Measurements from ENCODE around the gene WDR89. TPM values are rescaled to one million over a fixed set of nuclear protein-coding genes. Genes with fewer than 3 reads are reported as not detected.
"Not testable (repeated sequence)": the region's sequence is repeated elsewhere in the genome, so short reads cannot be mapped to it uniquely, and the experiment has no call there.

Gene WDR89
- total RNA-seq, 2 experiments from 2014 or later, result 21.8 to 21.9 TPM

- Mint-ChIP-seq H3K4me1 (ENCODE audit: low read depth) (no peaks in the 10 kb centered on the region), H3K4me3 (no peak overlapping the region), H3K36me3 (ENCODE audit: low read depth) (peaks cover 2% of the 10 kb centered on the region), H3K27me3 (ENCODE audit: low read depth) (no peaks in the 10 kb centered on the region), H3K9me3 (ENCODE audit: insufficient read depth) (no peaks in the 10 kb centered on the region), H3K27ac (no peak overlapping the region)
- ChIA-PET POLR2A (no interaction called here), CTCF (interaction anchor here (1.2 kb wide), 1 partner anchor 98 kb away, joined by 3 read pairs; no protein-coding TSS in a partner anchor)
- DNase-seq (no peak), ATAC-seq (no peak)
Measured at GRCh38 chr14:63671987-63672386, 30.3 kb upstream of the WDR89 start.

- ATAC-seq (no peak), DNase-seq (no peak)
- Mint-ChIP-seq H3K9me3 (ENCODE audit: insufficient read depth) (no peaks in the 10 kb centered on the region), H3K27me3 (ENCODE audit: low read depth) (no peaks in the 10 kb centered on the region), H3K4me1 (ENCODE audit: low read depth) (no peaks in the 10 kb centered on the region), H3K27ac (no peak overlapping the region), H3K4me3 (no peak overlapping the region), H3K36me3 (ENCODE audit: low read depth) (no peaks in the 10 kb centered on the region)
- ChIA-PET CTCF (interaction anchor here (1.2 kb wide), 1 partner anchor 99 kb away, joined by 3 read pairs; no protein-coding TSS in a partner anchor), POLR2A (no interaction called here)
Measured at GRCh38 chr14:63670692-63671091, 29.0 kb upstream of the WDR89 start.

- H3K27me3 Mint-ChIP-seq (ENCODE audit: low read depth), result no peaks in the 10 kb centered on the region
- no peaks in the 10 kb centered on the region for H3K9me3 Mint-ChIP-seq (ENCODE audit: insufficient read depth)
Measured at GRCh38 chr14:63666335-63666734, 24.7 kb upstream of the WDR89 start.

GRCh38 chr14:63663428-63664341 lies 22.0 kb upstream of the WDR89 start:
- Mint-ChIP-seq H3K4me3 (no peak overlapping the region), H3K9me3 (ENCODE audit: insufficient read depth) (no peaks in the 10 kb centered on the region), H3K27ac (no peak overlapping the region), H3K27me3 (ENCODE audit: low read depth) (no peaks in the 10 kb centered on the region), H3K36me3 (ENCODE audit: low read depth) (no peaks in the 10 kb centered on the region), H3K4me1 (ENCODE audit: low read depth) (no peaks in the 10 kb centered on the region)
- ATAC-seq (peak; percentile 27), DNase-seq (no peak)
- ChIA-PET POLR2A (interaction anchor here (1.5 kb wide), 1 partner anchor 11 kb away, joined by 5 read pairs; no protein-coding TSS in a partner anchor), CTCF (interaction anchor here (0.9 to 1.2 kb wide), 2 partner anchors 12 to 106 kb away, joined by 3 to 4 read pairs; no protein-coding TSS in a partner anchor)

More at GRCh38 chr14:63666335-63666734, 24.7 kb upstream of the WDR89 start:
- CTCF ChIA-PET, result interaction anchor here (0.8 kb wide), 1 partner anchor 70 kb away, joined by 3 read pairs; no protein-coding TSS in a partner anchor
- ATAC-seq (no peak), DNase-seq (no peak)
- H3K27ac Mint-ChIP-seq, result no peak overlapping the region
- no peaks in the 10 kb centered on the region for H3K36me3 Mint-ChIP-seq (ENCODE audit: low read depth)
- no peaks in the 10 kb centered on the region for H3K4me1 Mint-ChIP-seq (ENCODE audit: low read depth)
- no peak overlapping the region for H3K4me3 Mint-ChIP-seq
- POLR2A ChIA-PET, result no interaction called here

- no peaks in the 10 kb centered on the region for H3K27me3 Mint-ChIP-seq (ENCODE audit: low read depth)
- H3K27ac Mint-ChIP-seq, result no peak overlapping the region
- ChIA-PET CTCF (interaction anchor here (0.9 to 1.2 kb wide), 3 partner anchors 12 to 270 kb away, joined by 3 to 4 read pairs (median 3); no protein-coding TSS in a partner anchor), POLR2A (interaction anchor here (1.5 kb wide), 1 partner anchor 10 kb away, joined by 5 read pairs; no protein-coding TSS in a partner anchor)
- H3K4me3 Mint-ChIP-seq, result no peak overlapping the region
- H3K9me3 Mint-ChIP-seq (ENCODE audit: insufficient read depth), result no peaks in the 10 kb centered on the region
- H3K4me1 Mint-ChIP-seq (ENCODE audit: low read depth), result no peaks in the 10 kb centered on the region
- H3K36me3 Mint-ChIP-seq (ENCODE audit: low read depth), result no peaks in the 10 kb centered on the region
- ATAC-seq, result no peak
- DNase-seq, result no peak
Measured at GRCh38 chr14:63662776-63663175, 21.1 kb upstream of the WDR89 start.

GRCh38 chr14:63661881-63662280 lies 20.2 kb upstream of the WDR89 start:
- POLR2A ChIA-PET, result interaction anchor here (1.0 to 1.5 kb wide), 2 partner anchors 10 to 20 kb away, joined by 3 to 5 read pairs; partner anchors contain the start of gene WDR89
- CTCF ChIA-PET, result not testable (repeated sequence)

GRCh38 chr14:63659726-63660125 lies 18.1 kb upstream of the WDR89 start:
- H3K9me3 Mint-ChIP-seq (ENCODE audit: insufficient read depth), result no peaks in the 10 kb centered on the region

More at GRCh38 chr14:63661881-63662280, 20.2 kb upstream of the WDR89 start:
- not testable (repeated sequence) for H3K27me3 Mint-ChIP-seq (ENCODE audit: low read depth); H3K4me3 Mint-ChIP-seq; H3K9me3 Mint-ChIP-seq (ENCODE audit: insufficient read depth); DNase-seq; H3K36me3 Mint-ChIP-seq (ENCODE audit: low read depth); H3K27ac Mint-ChIP-seq; H3K4me1 Mint-ChIP-seq (ENCODE audit: low read depth); ATAC-seq

GRCh38 chr14:63656194-63656593 lies 14.5 kb upstream of the WDR89 start:
- Mint-ChIP-seq H3K4me3 (no peak overlapping the region), H3K36me3 (ENCODE audit: low read depth) (peaks cover 5% of the 10 kb centered on the region), H3K27me3 (ENCODE audit: low read depth) (no peaks in the 10 kb centered on the region), H3K27ac (no peak overlapping the region), H3K9me3 (ENCODE audit: insufficient read depth) (no peaks in the 10 kb centered on the region), H3K4me1 (ENCODE audit: low read depth) (peaks cover 5% of the 10 kb centered on the region)
- ATAC-seq, result no peak
- CTCF ChIA-PET, result interaction anchor here (1.1 kb wide), 1 partner anchor 13 kb away, joined by 3 read pairs; no protein-coding TSS in a partner anchor
- DNase-seq, result no peak
- POLR2A ChIA-PET, result no interaction called here

More at GRCh38 chr14:63659726-63660125, 18.1 kb upstream of the WDR89 start:
- H3K36me3 Mint-ChIP-seq (ENCODE audit: low read depth), result no peaks in the 10 kb centered on the region
- no peak overlapping the region for H3K4me3 Mint-ChIP-seq
- ATAC-seq (no peak), DNase-seq (no peak)
- H3K4me1 Mint-ChIP-seq (ENCODE audit: low read depth), result no peaks in the 10 kb centered on the region
- ChIA-PET POLR2A (no interaction called here), CTCF (no interaction called here)
- H3K27me3 Mint-ChIP-seq (ENCODE audit: low read depth), result no peaks in the 10 kb centered on the region
- H3K27ac Mint-ChIP-seq, result no peak overlapping the region

GRCh38 chr14:63654936-63655335 lies 13.3 kb upstream of the WDR89 start:
- Mint-ChIP-seq H3K27ac (no peak overlapping the region), H3K9me3 (ENCODE audit: insufficient read depth) (no peaks in the 10 kb centered on the region), H3K4me3 (no peak overlapping the region), H3K4me1 (ENCODE audit: low read depth) (peaks cover 14% of the 10 kb centered on the region), H3K36me3 (ENCODE audit: low read depth) (peaks cover 9% of the 10 kb centered on the region), H3K27me3 (ENCODE audit: low read depth) (no peaks in the 10 kb centered on the region)
- ATAC-seq (no peak), DNase-seq (no peak)
- ChIA-PET POLR2A (no interaction called here), CTCF (no interaction called here)

- H3K27ac Mint-ChIP-seq, result no peak overlapping the region
- peaks cover 9% of the 10 kb centered on the region for H3K36me3 Mint-ChIP-seq (ENCODE audit: low read depth)
- no peaks in the 10 kb centered on the region for H3K9me3 Mint-ChIP-seq (ENCODE audit: insufficient read depth)
- peaks cover 18% of the 10 kb centered on the region for H3K4me1 Mint-ChIP-seq (ENCODE audit: low read depth)
- no peaks in the 10 kb centered on the region for H3K27me3 Mint-ChIP-seq (ENCODE audit: low read depth)
- no peak overlapping the region for H3K4me3 Mint-ChIP-seq
- ChIA-PET CTCF (no interaction called here), POLR2A (no interaction called here)
- DNase-seq, result no peak
- no peak for ATAC-seq
Measured at GRCh38 chr14:63654346-63654745, 12.7 kb upstream of the WDR89 start.

- Mint-ChIP-seq H3K4me3 (no peak overlapping the region), H3K4me1 (ENCODE audit: low read depth) (peaks cover 18% of the 10 kb centered on the region), H3K9me3 (ENCODE audit: insufficient read depth) (no peaks in the 10 kb centered on the region), H3K36me3 (ENCODE audit: low read depth) (peaks cover 9% of the 10 kb centered on the region), H3K27me3 (ENCODE audit: low read depth) (no peaks in the 10 kb centered on the region), H3K27ac (no peak overlapping the region)
- DNase-seq, result no peak
- ChIA-PET CTCF (interaction anchor here (0.6 to 4.2 kb wide), 4 partner anchors 10 to 263 kb away, joined by 3 to 32 read pairs (median 13); partner anchors contain the start of gene WDR89), POLR2A (interaction anchor here (1.1 to 3.4 kb wide), 3 partner anchors 10 to 85 kb away, joined by 4 to 32 read pairs (median 5); partner anchors contain the start of gene WDR89)
- no peak for ATAC-seq
Measured at GRCh38 chr14:63652406-63652805, 10.7 kb upstream of the WDR89 start.

All from activated CD8-positive, alpha-beta T cell treated with anti-CD3 and anti-CD28 coated beads, Interleukin-2, amount 10 ng/mL, durations not matched to agents 7 days and 5 days (primary cell).